Lower leg skin (tissue), 3 donors: Measurements from ENCODE around the gene TRAPPC1.

Source experiments
- CTCF ChIP-seq, 3 donors: fragments of 450-650 bp; IDR thresholded peaks; one replicate each; pipeline ENCODE4 v1.5.1; 2016; ENCODE audit warnings: antibody characterized with exemption in 3 of 3, mild to moderate bottlenecking in 3 of 3, moderate library complexity in 2 of 3
- POLR2A ChIP-seq, 2 donors: fragments of 450-650 bp; IDR thresholded peaks; one replicate each; pipeline ENCODE4 v1.6.1; 2016 to 2017; ENCODE audit warnings: antibody characterized with exemption in 2 of 2, mild to moderate bottlenecking in 1 of 2, moderate library complexity in 1 of 2

- TF ChIP-seq POLR2A (IDR thresholded peaks at IDR 0.05) (no peak), CTCF (IDR thresholded peaks at IDR 0.05) (no peak)
These were observed 45.3 kb upstream of the TRAPPC1 start for GRCh38 chr17:7977039-7977438.
